Stomach (tissue), 9 donors: ENCODE measurements around the gene ZNF821. TPM values are rescaled to one million over a fixed set of nuclear protein-coding genes. Genes with fewer than 3 reads are reported as not detected.

Experiments
- DNase-seq, 2 donors: peaks; one replicate each; pipeline versions ENCODE4 v3.0.0 to v3.0.0-alpha.2; 2013 to 2019
- H3K27ac ChIP-seq, 5 donors: fragments of 200-600 bp in 4 of 5; sonication (generic) in 4 of 5; one replicate each; pipeline ENCODE4 v1.5.1; 2013 to 2019; ENCODE audit warnings: mild to moderate bottlenecking in 1 of 5, moderate library complexity in 1 of 5
- H3K27me3 ChIP-seq, 3 donors: fragments of 200-600 bp; sonication (generic); one replicate each; pipeline ENCODE4 v1.5.1; 2017 to 2019; ENCODE audit warnings: mixed run types in 1 of 3
- H3K36me3 ChIP-seq, 4 donors: fragments of 200-600 bp; sonication (generic); 1 replicate in 3 of 4; 2 replicates in 1 of 4; pipeline ENCODE4 v1.5.1; 2016 to 2019
- H3K4me1 ChIP-seq, 4 donors: fragments of 200-600 bp; sonication (generic); one replicate each; pipeline ENCODE4 v1.5.1; 2016 to 2019
- H3K4me3 ChIP-seq, 4 donors: fragments of 200-600 bp; sonication (generic) in 3 of 4; one replicate each; pipeline ENCODE4 v1.5.1; 2016 to 2019; ENCODE audit warnings: mild to moderate bottlenecking in 1 of 4
- H3K9me3 ChIP-seq, 4 donors: fragments of 200-600 bp; sonication (generic); one replicate each; pipeline ENCODE4 v1.5.1; 2016 to 2019
- EP300 ChIP-seq: sonication (generic); formaldehyde crosslinking; IDR thresholded peaks from one replicate; pipeline ENCODE4 v1.6.1; 2017; ENCODE audit warnings: antibody characterized with exemption
- POLR2A ChIP-seq, 4 donors: fragments of 450-650 bp; IDR thresholded peaks; one replicate each; pipeline ENCODE4 v1.6.1; 2016; ENCODE audit warnings: antibody characterized with exemption in 4 of 4, control low read depth in 2 of 4, mild to moderate bottlenecking in 1 of 4, moderate library complexity in 1 of 4
- POLR2AphosphoS5 ChIP-seq, 3 donors: sonication (generic); formaldehyde crosslinking; IDR thresholded peaks; one replicate each; pipeline ENCODE4 v1.6.1; 2016; ENCODE audit warnings: antibody characterized with exemption in 3 of 3
- WGBS, 5 donors: extraction: QIAGEN DNeasy Blood & Tissue Kit in 3 of 5; methylation state at CpG; one replicate each; pipeline versions ENCODE4 v1.1.5 to v1.1.7; 2013 to 2018; 5-methylcytosine and 5-hydroxymethylcytosine counted together
- intact Hi-C: fragments of 100-400 bp; cut with DNase I; formaldehyde crosslinking; loops from one replicate; pipeline ENCODE4 v1.15.1; 2023; ENCODE audit warnings: low total_unique reads
- polyA plus RNA-seq, 3 donors: library from polyadenylated mRNA; stranded (reverse); fragments of 200-250 nt; gene quantifications; one replicate each; pipeline ENCODE4 v1.2.3, GENCODE V29; 2013
- total RNA-seq, 5 donors: library from RNA; depleted of rRNA; stranded (reverse); fragments of >200 nt; gene quantifications; one replicate each; pipeline versions ENCODE4 v1.1.0 to v1.2.3, GENCODE V29; 2014 to 2016
- TF ChIP-seq, protein P1 (sequence below), 7 experiments: fragments of 450-650 bp in 4 of 7; fragments of 200-600 bp in 3 of 7; sonication (generic) in 3 of 7; IDR thresholded peaks; one replicate each; pipeline ENCODE4 v1.5.1; 2016 to 2019; ENCODE audit warnings: antibody characterized with exemption in 7 of 7, control low read depth in 2 of 7, mild to moderate bottlenecking in 1 of 7
- donor health status: healthy with polysubstance abuse.
- donor health status: Bipolar disorder and iron deficiency.
- donor health status: healthy.

ZNF821 gene
- total and polyA plus RNA-seq, 8 donors, result 0.45 to 240 (median 5.2) TPM

DNA sequence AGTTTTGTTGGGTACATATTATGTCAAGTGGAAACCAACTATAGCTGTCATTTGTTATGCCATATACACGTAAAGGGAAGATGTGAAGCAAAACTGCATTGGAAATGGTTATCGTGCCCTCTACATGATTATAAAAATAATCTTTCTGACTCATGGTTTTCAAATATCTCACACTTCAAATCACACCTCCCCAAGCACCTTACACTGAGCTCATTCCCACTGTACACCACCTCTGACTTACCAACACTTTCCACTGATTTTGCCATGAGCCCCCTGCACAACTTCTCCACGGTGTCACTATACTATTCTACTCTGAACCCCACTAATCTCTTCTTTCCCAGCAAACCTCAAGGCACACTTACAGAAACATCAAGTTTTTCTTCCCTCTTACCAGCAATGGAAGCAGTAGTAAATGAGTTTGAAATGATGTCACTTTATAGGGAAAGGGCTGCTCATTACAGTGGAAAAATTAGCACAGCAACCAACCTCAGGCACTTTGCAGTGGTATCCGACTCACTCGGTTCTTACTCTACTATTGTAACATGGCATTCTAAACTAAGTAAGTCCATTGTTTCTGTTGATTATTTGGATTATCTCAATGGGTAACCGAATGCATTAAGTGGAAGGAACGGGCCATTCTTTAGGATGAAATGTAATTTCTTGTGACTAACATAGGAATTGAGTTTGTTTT is 18.7 kb downstream of the ZNF821 start:
- Histone ChIP-seq H3K9me3 (no peaks in the 10 kb centered on the region), H3K4me3 (no peak overlapping the region), H3K36me3 (peaks cover 25 to 95% (median 85%) of the 10 kb centered on the region in 4 donors), H3K4me1 (no peaks in the 10 kb centered on the region), H3K27me3 (no peaks in the 10 kb centered on the region), H3K27ac (no peak overlapping the region)
- DNase-seq, result no peak
- TF ChIP-seq POLR2A (IDR thresholded peaks at IDR 0.05) (no peak), EP300 (no peak), POLR2AphosphoS5 (IDR thresholded peaks at IDR 0.05) (no peak)
- TF ChIP-seq, protein P1, sequence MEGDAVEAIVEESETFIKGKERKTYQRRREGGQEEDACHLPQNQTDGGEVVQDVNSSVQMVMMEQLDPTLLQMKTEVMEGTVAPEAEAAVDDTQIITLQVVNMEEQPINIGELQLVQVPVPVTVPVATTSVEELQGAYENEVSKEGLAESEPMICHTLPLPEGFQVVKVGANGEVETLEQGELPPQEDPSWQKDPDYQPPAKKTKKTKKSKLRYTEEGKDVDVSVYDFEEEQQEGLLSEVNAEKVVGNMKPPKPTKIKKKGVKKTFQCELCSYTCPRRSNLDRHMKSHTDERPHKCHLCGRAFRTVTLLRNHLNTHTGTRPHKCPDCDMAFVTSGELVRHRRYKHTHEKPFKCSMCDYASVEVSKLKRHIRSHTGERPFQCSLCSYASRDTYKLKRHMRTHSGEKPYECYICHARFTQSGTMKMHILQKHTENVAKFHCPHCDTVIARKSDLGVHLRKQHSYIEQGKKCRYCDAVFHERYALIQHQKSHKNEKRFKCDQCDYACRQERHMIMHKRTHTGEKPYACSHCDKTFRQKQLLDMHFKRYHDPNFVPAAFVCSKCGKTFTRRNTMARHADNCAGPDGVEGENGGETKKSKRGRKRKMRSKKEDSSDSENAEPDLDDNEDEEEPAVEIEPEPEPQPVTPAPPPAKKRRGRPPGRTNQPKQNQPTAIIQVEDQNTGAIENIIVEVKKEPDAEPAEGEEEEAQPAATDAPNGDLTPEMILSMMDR (IDR thresholded peaks at IDR 0.05), result no peak
- intact Hi-C loops, result no loop called here
- 78 to 91% (median 89%) methylated on average over 7 of the region's 7 CpGs for WGBS, 5 donors

DNA sequence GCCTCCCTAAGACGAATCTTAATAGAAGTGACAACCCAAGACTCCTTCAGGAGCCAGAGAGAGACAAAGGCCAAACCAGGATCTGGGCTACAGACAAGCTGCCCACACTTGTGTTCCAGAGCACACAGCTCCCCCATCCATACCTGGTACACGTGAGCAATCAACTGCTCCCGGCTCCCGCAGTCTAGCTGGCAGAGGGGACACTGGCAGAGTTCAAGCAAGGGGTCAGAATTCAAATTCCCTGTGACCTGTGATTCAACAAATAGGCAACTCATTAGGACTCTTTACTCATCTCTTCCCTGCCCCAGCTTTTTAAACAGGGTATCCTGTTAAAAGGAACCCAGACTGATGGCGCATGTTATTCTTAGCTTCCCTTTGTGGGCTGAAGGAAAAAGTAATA is 20.0 kb downstream of the ZNF821 start:
- WGBS, 5 donors, result 88 to 97% (median 97%) methylated on average over 5 of the region's 5 CpGs
- DNase-seq, result no peak
- intact Hi-C loops, result no loop called here

DNA sequence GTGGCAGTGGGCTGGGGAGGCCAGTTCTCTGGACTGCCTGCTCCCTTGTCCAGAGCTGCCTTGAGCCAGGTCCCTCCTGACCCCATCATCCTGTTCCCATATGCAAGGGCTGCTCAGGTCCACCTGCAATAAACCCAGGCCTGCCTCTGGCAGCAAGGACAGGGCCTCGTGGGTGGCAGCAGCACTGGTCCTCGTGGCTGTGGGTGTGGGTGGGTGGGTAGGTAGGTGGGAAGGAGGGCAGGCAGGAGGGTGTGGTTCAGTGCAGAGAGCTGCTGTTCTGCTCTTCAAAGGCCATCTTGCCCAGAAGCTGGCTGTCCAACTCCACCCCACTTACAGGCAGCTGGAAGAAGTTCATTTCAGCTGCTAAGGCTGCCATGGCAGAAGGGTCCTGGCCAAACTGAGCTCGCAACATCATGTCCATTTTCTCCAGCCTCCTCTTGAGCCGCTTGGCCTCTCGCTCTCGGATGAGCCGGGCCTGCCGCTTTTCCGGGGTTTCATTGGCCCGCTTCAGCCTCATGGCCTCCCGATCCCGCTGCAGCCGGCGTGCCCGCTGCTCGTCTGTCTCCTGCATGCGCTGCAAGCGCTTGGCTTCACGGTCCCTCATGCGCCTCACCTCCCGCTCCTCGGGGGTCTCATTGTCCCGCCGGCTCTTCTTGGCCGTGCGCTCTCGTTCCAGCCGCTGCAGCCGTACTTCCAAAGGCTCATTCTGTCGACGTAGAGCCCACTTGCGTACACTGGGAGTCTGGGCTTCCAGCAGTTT is 24.0 kb downstream of the ZNF821 start:
- intact Hi-C loops, result no loop called here
- DNase-seq, result no peak
- 93 to 97% (median 94%) methylated on average over 30 to 32 of the region's 32 CpGs for WGBS, 5 donors
- Histone ChIP-seq H3K9me3 (no peaks in the 10 kb centered on the region), H3K27me3 (no peaks in the 10 kb centered on the region), H3K36me3 (peaks cover 36 to 83% (median 79%) of the 10 kb centered on the region in 4 donors), H3K27ac (peak overlapping the region in 2 of 5 donors; percentile 27 to 54), H3K4me3 (no peak overlapping the region), H3K4me1 (peaks cover 5 to 23% (median 16%) of the 10 kb centered on the region in 4 donors)
- TF ChIP-seq POLR2AphosphoS5 (IDR thresholded peaks at IDR 0.05), result no peak
- TF ChIP-seq, protein P1 (IDR thresholded peaks at IDR 0.05), result no peak
- TF ChIP-seq EP300, result no peak
- no peak for TF ChIP-seq POLR2A (IDR thresholded peaks at IDR 0.05)

More for the DNA sequence above, 20.0 kb downstream of the ZNF821 start:
- Histone ChIP-seq H3K27ac (no peak overlapping the region), H3K36me3 (peaks cover 37 to 96% (median 89%) of the 10 kb centered on the region in 4 donors), H3K4me1 (peaks cover 2 to 8% (median 6%) of the 10 kb centered on the region in 4 donors), H3K27me3 (no peaks in the 10 kb centered on the region), H3K4me3 (no peak overlapping the region), H3K9me3 (no peaks in the 10 kb centered on the region)
- TF ChIP-seq EP300 (no peak), POLR2AphosphoS5 (IDR thresholded peaks at IDR 0.05) (no peak), POLR2A (IDR thresholded peaks at IDR 0.05) (no peak)
- TF ChIP-seq, protein P1 (IDR thresholded peaks at IDR 0.05), result no peak

DNA sequence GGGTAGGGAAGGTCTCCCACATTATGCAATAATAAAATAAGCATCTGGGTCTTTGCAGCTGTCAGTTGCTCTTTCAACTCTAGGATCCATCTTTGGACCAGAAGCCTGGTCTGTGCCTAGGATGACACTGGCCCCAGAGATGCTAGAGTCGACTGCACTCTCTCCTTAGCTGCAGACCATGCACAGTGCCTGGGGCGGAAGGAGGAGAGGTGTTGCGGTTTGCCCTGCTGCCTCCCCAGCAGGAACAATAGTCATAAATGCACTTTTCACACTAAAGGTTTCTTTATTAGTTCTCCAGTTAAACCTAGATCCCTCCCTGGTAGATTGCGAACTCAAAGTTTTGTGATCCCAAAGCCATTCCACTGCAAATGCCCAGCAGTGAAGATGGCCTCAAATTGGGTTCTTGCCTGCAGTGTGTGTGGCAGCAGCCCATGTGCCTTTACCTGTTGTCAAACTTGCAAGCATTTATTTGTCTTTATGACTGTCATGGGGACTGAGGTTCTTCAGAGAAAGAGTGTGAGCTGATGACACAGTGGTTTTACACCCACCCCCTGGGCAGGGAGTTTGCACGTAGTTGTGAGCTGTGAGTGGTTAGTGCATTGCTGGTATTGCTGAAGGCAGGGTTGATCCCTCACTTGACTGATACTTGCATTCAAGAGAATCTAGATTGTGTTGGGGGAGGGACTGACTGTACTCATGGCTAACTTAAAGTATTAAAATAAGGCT is 27.9 kb downstream of the ZNF821 start:
- H3K27ac ChIP-seq, result no peak overlapping the region
- H3K9me3 ChIP-seq, result no peaks in the 10 kb centered on the region
- H3K36me3 ChIP-seq, result peaks cover 27 to 82% (median 75%) of the 10 kb centered on the region in 4 donors
- intact Hi-C loops, result no loop called here
- 85 to 90% (median 88%) methylated on average over 5 of the region's 5 CpGs for WGBS, 5 donors
- no peak overlapping the region for H3K4me3 ChIP-seq
- no peaks in the 10 kb centered on the region for H3K27me3 ChIP-seq
- H3K4me1 ChIP-seq, result peaks cover 5 to 41% (median 19%) of the 10 kb centered on the region in 4 donors
- TF ChIP-seq EP300 (no peak), POLR2A (IDR thresholded peaks at IDR 0.05) (no peak), POLR2AphosphoS5 (IDR thresholded peaks at IDR 0.05) (no peak)
- TF ChIP-seq, protein P1 (IDR thresholded peaks at IDR 0.05), result no peak
- no peak for DNase-seq
